HFFc6 (cell line): ENCODE measurements around the gene APBA3. TPM values are rescaled to one million over a fixed set of nuclear protein-coding genes. Genes with fewer than 3 reads are reported as not detected.

ENCODE experiments used
- DNase-seq: peaks from one replicate; pipeline ENCODE4 v3.0.0-alpha.2; 2018
- H3K27ac Mint-ChIP-seq: 2 replicates; pipeline ENCODE4 v1.8.0; 2020; ENCODE audit warnings: mild to moderate bottlenecking, mixed read lengths
- H3K27me3 Mint-ChIP-seq: 2 replicates; pipeline ENCODE4 v1.8.0; 2021; ENCODE audit warnings: mild to moderate bottlenecking, moderate library complexity, mixed read lengths; ENCODE audit not compliant: insufficient read depth
- H3K36me3 Mint-ChIP-seq: 2 replicates; pipeline ENCODE4 v1.8.0; 2021; ENCODE audit warnings: low read depth, mixed read lengths
- H3K4me1 Mint-ChIP-seq: 2 replicates; pipeline ENCODE4 v1.8.0; 2020; ENCODE audit warnings: low read depth, mixed read lengths
- H3K4me3 Mint-ChIP-seq: 2 replicates; pipeline ENCODE4 v1.8.0; 2020; ENCODE audit warnings: mild to moderate bottlenecking, moderate library complexity, mixed read lengths
- H3K9me3 Mint-ChIP-seq: 2 replicates; pipeline ENCODE4 v1.8.0; 2020; ENCODE audit warnings: mild to moderate bottlenecking, mixed read lengths
- CTCF ChIP-seq: fragments of 200-600 bp; sonication (generic); IDR thresholded peaks from 2 replicates; pipeline ENCODE4 v1.5.0; 2021; ENCODE audit warnings: antibody characterized with exemption, mild to moderate bottlenecking
- total RNA-seq, 6 experiments: library from RNA; stranded (reverse); fragmentation: NEBNext Ultra II Directional; extraction: Animal tissue kit (Norgen Biotek cat#: 25700); gene quantifications; 2 replicates in 1 of 6; 3 replicates in 5 of 6; pipeline ENCODE4 v1.2.3, GENCODE V29; 2021

The APBA3 gene
- total RNA-seq, 6 experiments from 2014 or later, result 9.1 to 13.8 (median 10.4) TPM

GRCh38 chr19:3807574-3808354 is 46.3 kb upstream of the APBA3 start:
- Mint-ChIP-seq H3K9me3 (peaks cover 11% of the 10 kb centered on the region), H3K27me3 (peaks cover 7% of the 10 kb centered on the region), H3K4me3 (no peak overlapping the region), H3K4me1 (no peaks in the 10 kb centered on the region), H3K27ac (no peak overlapping the region), H3K36me3 (no peaks in the 10 kb centered on the region)
- DNase-seq, result no peak
- TF ChIP-seq CTCF, result no peak

- H3K4me3 Mint-ChIP-seq, result no peak overlapping the region
- H3K4me1 Mint-ChIP-seq, result no peaks in the 10 kb centered on the region
- DNase-seq, result no peak
- peaks cover 11% of the 10 kb centered on the region for H3K9me3 Mint-ChIP-seq
- H3K36me3 Mint-ChIP-seq, result no peaks in the 10 kb centered on the region
- H3K27me3 Mint-ChIP-seq, result peaks cover 12% of the 10 kb centered on the region
- TF ChIP-seq CTCF, result no peak
- H3K27ac Mint-ChIP-seq, result no peak overlapping the region
These were observed 45.6 kb upstream of the APBA3 start for GRCh38 chr19:3807131-3807480.

GRCh38 chr19:3805859-3806258 is 44.4 kb upstream of the APBA3 start:
- peaks cover 15% of the 10 kb centered on the region for H3K27me3 Mint-ChIP-seq
- H3K4me1 Mint-ChIP-seq, result no peaks in the 10 kb centered on the region

GRCh38 chr19:3804429-3804828 is 42.9 kb upstream of the APBA3 start:
- Mint-ChIP-seq H3K27me3 (peaks cover 25% of the 10 kb centered on the region), H3K4me1 (no peaks in the 10 kb centered on the region), H3K4me3 (no peak overlapping the region), H3K9me3 (peaks cover 11% of the 10 kb centered on the region), H3K36me3 (no peaks in the 10 kb centered on the region), H3K27ac (no peak overlapping the region)
- TF ChIP-seq CTCF, result no peak
- DNase-seq, result no peak

More at GRCh38 chr19:3805859-3806258, 44.4 kb upstream of the APBA3 start:
- Mint-ChIP-seq H3K9me3 (peaks cover 11% of the 10 kb centered on the region), H3K36me3 (no peaks in the 10 kb centered on the region), H3K4me3 (no peak overlapping the region), H3K27ac (no peak overlapping the region)
- DNase-seq, result no peak
- TF ChIP-seq CTCF, result no peak

- Mint-ChIP-seq H3K27ac (no peak overlapping the region), H3K9me3 (peaks cover 11% of the 10 kb centered on the region), H3K4me1 (no peaks in the 10 kb centered on the region), H3K27me3 (peaks cover 29% of the 10 kb centered on the region), H3K4me3 (no peak overlapping the region), H3K36me3 (no peaks in the 10 kb centered on the region)
- no peak for DNase-seq
- TF ChIP-seq CTCF, result no peak
These were observed 42.5 kb upstream of the APBA3 start for GRCh38 chr19:3803986-3804385.
